A549 (cell line): Measurements from ENCODE around the gene MYBL2. TPM values are rescaled to one million over a fixed set of nuclear protein-coding genes. Genes with fewer than 3 reads are reported as not detected.

Experiments
- ATAC-seq, 2 experiments: fragments of 200-7000 bp in 1 of 2; fragments of >200 bp in 1 of 2; cut with Nextera tagmentation in 1 of 2; cut with Tn5 transposase in 1 of 2; 3 replicates each; pipeline versions ENCODE4 v1.8.0 to v1.9.1; 2018 to 2020; ENCODE audit warnings: mild to moderate bottlenecking in 1 of 2, moderate library complexity in 1 of 2
- CTCF ChIA-PET: fragments of 300-600 bp; sonication (Branson Sonifier 250); formaldehyde crosslinking; extraction: SDS; loops from one replicate; lab custom pipeline; 2021; ENCODE audit warnings: antibody characterized with exemption, inconsistent platforms; lab: Yijun Ruan, JAX
- POLR2A ChIA-PET: fragments of 350-600 bp; formaldehyde crosslinking; extraction: SDS; loops from one replicate; lab custom pipeline; 2021; ENCODE audit warnings: antibody characterized with exemption, inconsistent platforms; lab: Yijun Ruan, JAX
- DNase-seq, 2 experiments: peaks; one replicate each; pipeline versions ENCODE4 v3.0.0 to v3.0.0-alpha.2; 2011 to 2016; ENCODE audit warnings: low read depth in 1 of 2, low spot score in 1 of 2
- FAIRE-seq: peaks from 2 replicates; lab custom pipeline; 2011; peaks lifted over from hg19 to GRCh38; lab: Jason Lieb, UNC
- H3K27ac ChIP-seq, 2 experiments: fragments of >200 bp; sonication (Bioruptor Twin); formaldehyde crosslinking; 3 replicates each; pipeline ENCODE4 v1.5.1; 2016 to 2017
- H3K4me1 ChIP-seq: fragments of >200 bp; sonication (Bioruptor Twin); formaldehyde crosslinking; 3 replicates; pipeline ENCODE4 v1.6.1; 2016
- H3K4me2 ChIP-seq: fragments of >200 bp; sonication (Bioruptor Twin); formaldehyde crosslinking; 3 replicates; pipeline ENCODE4 v1.6.1; 2016
- H3K4me3 ChIP-seq: fragments of >200 bp; sonication (Bioruptor Twin); formaldehyde crosslinking; 3 replicates; pipeline ENCODE4 v1.5.1; 2016
- H3K9me3 ChIP-seq: fragments of >200 bp; sonication (Bioruptor Twin); formaldehyde crosslinking; 3 replicates; pipeline ENCODE4 v1.6.1; 2016
- BHLHE40 ChIP-seq: IDR thresholded peaks from 2 replicates; pipeline ENCODE4 v1.6.1; 2012; ENCODE audit warnings: low read depth, low read length, inconsistent platforms
- CBX2 ChIP-seq: fragments of 200-600 bp; sonication (generic); IDR thresholded peaks from 2 replicates; pipeline ENCODE4 v1.6.1; 2016; ENCODE audit warnings: low read depth, mild to moderate bottlenecking, borderline replicate concordance
- CEBPB ChIP-seq, 2 experiments: fragments of >200 bp in 1 of 2; sonication (Bioruptor Twin) in 1 of 2; formaldehyde crosslinking in 1 of 2; IDR thresholded peaks; 2 replicates each; pipeline ENCODE4 v1.6.1; 2012 to 2016
- CHD4 ChIP-seq: fragments of 200-600 bp; sonication (generic); IDR thresholded peaks from 2 replicates; pipeline ENCODE4 v1.6.1; 2016; ENCODE audit warnings: antibody characterized with exemption, mild to moderate bottlenecking, borderline replicate concordance
- EHF ChIP-seq: fragments of 250-450 bp; sonication (Bioruptor Pico); IDR thresholded peaks from 2 replicates; pipeline ENCODE4 v1.5.0; 2020; ENCODE audit warnings: mild to moderate bottlenecking
- FOSL2 ChIP-seq, 2 experiments: fragments of 450-650 bp in 1 of 2; fragments of >200 bp in 1 of 2; sonication (Bioruptor Twin) in 1 of 2; formaldehyde crosslinking; IDR thresholded peaks; 2 replicates each; pipeline versions ENCODE4 v1.5.0 to v1.6.1; 2016 to 2020; ENCODE audit warnings: mild to moderate bottlenecking in 1 of 2, moderate library complexity in 1 of 2
- FOXS1 ChIP-seq: fragments of 250-450 bp; sonication (Bioruptor Pico); IDR thresholded peaks from 2 replicates; pipeline ENCODE4 v1.5.0; 2020; ENCODE audit warnings: mild to moderate bottlenecking, moderate library complexity
- HOXA7 ChIP-seq: fragments of 250-450 bp; sonication (Bioruptor Pico); IDR thresholded peaks from 2 replicates; pipeline ENCODE4 v1.5.0; 2020; ENCODE audit warnings: mild to moderate bottlenecking, moderate library complexity
- HOXB13 ChIP-seq: fragments of 250-450 bp; sonication (Bioruptor Pico); IDR thresholded peaks from 2 replicates; pipeline ENCODE4 v1.5.0; 2020; ENCODE audit warnings: low read depth, mild to moderate bottlenecking, moderate library complexity
- HOXB5 ChIP-seq: fragments of 250-450 bp; sonication (Bioruptor Pico); IDR thresholded peaks from 2 replicates; pipeline ENCODE4 v1.5.0; 2020; ENCODE audit warnings: mild to moderate bottlenecking, moderate library complexity
- JUNB ChIP-seq: fragments of >200 bp; sonication (Bioruptor Twin); formaldehyde crosslinking; IDR thresholded peaks from 2 replicates; pipeline ENCODE4 v1.6.1; 2016
- KDM1A ChIP-seq: fragments of 200-600 bp; sonication (generic); IDR thresholded peaks from 2 replicates; pipeline ENCODE4 v1.6.1; 2016; ENCODE audit warnings: low read depth, mild to moderate bottlenecking
- KDM5A ChIP-seq: fragments of 200-600 bp; sonication (generic); IDR thresholded peaks from 2 replicates; pipeline ENCODE4 v1.6.1; 2016; ENCODE audit warnings: antibody characterized with exemption, mild to moderate bottlenecking
- MAZ ChIP-seq: fragments of 150-350 bp; IDR thresholded peaks from 2 replicates; pipeline ENCODE4 v1.6.1; 2014; ENCODE audit warnings: antibody characterized with exemption, low read depth, low read length, borderline replicate concordance
- NPAS2 ChIP-seq: fragments of 250-450 bp; sonication (Bioruptor Pico); IDR thresholded peaks from 2 replicates; pipeline ENCODE4 v1.8.0; 2022; ENCODE audit warnings: mild to moderate bottlenecking, moderate library complexity, borderline replicate concordance
- POLR2AphosphoS2 ChIP-seq: conservative IDR thresholded peaks from 2 replicates; pipeline ENCODE4 v1.6.1; 2012; ENCODE audit warnings: low read length, improper control_type of control experiment, inconsistent platforms
- RNF2 ChIP-seq: fragments of 200-600 bp; sonication (generic); IDR thresholded peaks from 2 replicates; pipeline ENCODE4 v1.6.1; 2016; ENCODE audit warnings: low read depth, mild to moderate bottlenecking, antibody characterized with exemption, moderate library complexity, borderline replicate concordance
- SREBF2 ChIP-seq: fragments of 450-650 bp; IDR thresholded peaks from 2 replicates; pipeline ENCODE4 v1.6.1; 2014; ENCODE audit warnings: mild to moderate bottlenecking, moderate library complexity
- TFCP2L1 ChIP-seq: fragments of 250-450 bp; sonication (Bioruptor Pico); IDR thresholded peaks from 2 replicates; pipeline ENCODE4 v1.5.0; 2021; ENCODE audit warnings: mild to moderate bottlenecking
- ZFP36 ChIP-seq: fragments of 450-650 bp; IDR thresholded peaks from 2 replicates; pipeline ENCODE4 v1.6.1; 2014; ENCODE audit warnings: borderline replicate concordance; ENCODE audit not compliant: partially characterized antibody
- WGBS: methylation state at CpG from one replicate; pipeline ENCODE4 v1.1.6; 2017; ENCODE audit errors: missing lambda C conversion rate; 5-methylcytosine and 5-hydroxymethylcytosine counted together
- polyA plus RNA-seq, 4 experiments: library from polyadenylated mRNA; depleted of rRNA in 3 of 4; stranded (reverse); fragments of >200 nt; fragmentation: RNase III in 1 of 4; extraction: RNeasy Plus Mini Kit Qiagen cat#74134 plus additional on column Dnase treatment in 1 of 4; gene quantifications; 2 replicates in 3 of 4; 3 replicates in 1 of 4; pipeline ENCODE4 v1.2.3, GENCODE V29; 2011 to 2017
- TF ChIP-seq, protein P1 (sequence below): fragments of 450-650 bp; IDR thresholded peaks from 2 replicates; pipeline ENCODE4 v1.6.1; 2014; ENCODE audit warnings: antibody characterized with exemption
- TF ChIP-seq, protein P2 (sequence below): fragments of 250-450 bp; sonication (Bioruptor Pico); IDR thresholded peaks from 2 replicates; pipeline ENCODE4 v1.5.0; 2021; ENCODE audit warnings: mild to moderate bottlenecking, moderate library complexity, borderline replicate concordance
- TF ChIP-seq, protein P3 (sequence below): fragments of 200-600 bp; sonication (generic); IDR thresholded peaks from 2 replicates; pipeline ENCODE4 v1.6.1; 2016; ENCODE audit warnings: antibody characterized with exemption, mild to moderate bottlenecking, moderate library complexity

The MYBL2 gene
- polyA plus RNA-seq, 2 of the 4 experiments (the other 2 are of a cell fraction): 19.9 to 53.7 TPM

DNA sequence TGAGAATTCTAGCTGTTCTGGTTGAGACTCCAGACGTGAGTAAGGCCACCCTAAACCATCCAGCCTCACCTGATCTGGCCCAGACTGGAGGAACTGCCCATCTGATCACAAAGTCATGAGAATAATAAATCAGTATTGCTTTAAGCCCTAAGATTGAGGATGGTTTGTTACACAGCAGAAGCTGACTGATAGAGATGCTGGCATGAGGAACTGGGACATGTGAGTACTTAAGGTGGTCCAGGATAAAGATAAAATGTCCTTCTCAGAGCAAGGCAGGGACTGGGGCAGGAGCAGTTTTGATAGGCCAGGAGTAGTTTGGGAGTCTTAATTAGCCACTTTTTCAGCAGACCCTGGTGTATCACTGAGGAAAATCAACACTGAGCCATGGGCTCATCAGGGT is 53.1 kb downstream of the MYBL2 start:
- ChIA-PET CTCF (no interaction called here), POLR2A (no interaction called here)
- 80% methylated on average over 1 of the region's 1 CpG for WGBS
- Histone ChIP-seq H3K27ac (no peak overlapping the region), H3K9me3 (no peaks in the 10 kb centered on the region), H3K4me2 (no peak overlapping the region), H3K4me3 (no peak overlapping the region), H3K4me1 (no peaks in the 10 kb centered on the region)
- FAIRE-seq (no peak), DNase-seq (no peak), ATAC-seq (no peak)
- TF ChIP-seq HOXB13 (CRISPR knock-in tag) (no peak), CBX2 (no peak), NPAS2 (no peak), RNF2 (no peak), FOSL2 (IDR thresholded peaks at IDR 0.05) (no peak), FOSL2 (CRISPR knock-in tag; IDR thresholded peaks at IDR 0.05) (no peak), CHD4 (no peak), HOXA7 (CRISPR knock-in tag) (no peak), TFCP2L1 (no peak), FOXS1 (CRISPR knock-in tag) (no peak)

DNA sequence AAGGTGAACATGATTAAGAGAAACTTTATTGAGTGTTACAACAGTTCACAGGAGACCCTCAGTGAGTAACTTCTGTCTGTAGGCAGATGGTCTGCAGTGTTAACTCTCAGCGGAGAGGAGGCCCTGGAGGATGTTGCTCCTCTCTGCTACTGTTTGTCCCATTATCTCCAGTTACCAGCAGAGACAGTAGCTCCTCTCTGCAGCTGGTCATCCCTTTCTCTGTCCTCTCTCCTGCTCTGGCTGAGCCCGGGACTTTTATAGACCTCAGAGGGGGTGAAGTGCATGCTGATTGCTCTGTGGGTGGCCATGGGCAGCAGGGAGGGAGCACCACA is 54.1 kb downstream of the MYBL2 start:
- ATAC-seq: peak; percentile 38 to 42; a peak in 3 of 6 replicates
- no peak for DNase-seq
- no peaks in the 10 kb centered on the region for H3K4me1 ChIP-seq
- no peaks in the 10 kb centered on the region for H3K9me3 ChIP-seq
- WGBS: 17% methylated on average over 2 of the region's 2 CpGs
- POLR2A ChIA-PET: no interaction called here
- no peak overlapping the region for H3K4me2 ChIP-seq
- H3K4me3 ChIP-seq: no peak overlapping the region
- no peak overlapping the region for H3K27ac ChIP-seq
- FAIRE-seq: no peak
- TF ChIP-seq JUNB (no peak), TFCP2L1 (no peak), HOXB5 (CRISPR knock-in tag) (no peak), SREBF2 (no peak), CEBPB (IDR thresholded peaks at IDR 0.05) (no peak), NPAS2 (no peak), POLR2AphosphoS2 (no peak), MAZ (no peak), KDM1A (no peak), KDM5A (no peak), ZFP36 (no peak)
- TF ChIP-seq, protein P1, sequence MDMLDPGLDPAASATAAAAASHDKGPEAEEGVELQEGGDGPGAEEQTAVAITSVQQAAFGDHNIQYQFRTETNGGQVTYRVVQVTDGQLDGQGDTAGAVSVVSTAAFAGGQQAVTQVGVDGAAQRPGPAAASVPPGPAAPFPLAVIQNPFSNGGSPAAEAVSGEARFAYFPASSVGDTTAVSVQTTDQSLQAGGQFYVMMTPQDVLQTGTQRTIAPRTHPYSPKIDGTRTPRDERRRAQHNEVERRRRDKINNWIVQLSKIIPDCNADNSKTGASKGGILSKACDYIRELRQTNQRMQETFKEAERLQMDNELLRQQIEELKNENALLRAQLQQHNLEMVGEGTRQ: no peak
- CTCF ChIA-PET: interaction anchor here (1.2 to 1.4 kb wide), 2 partner anchors 29 to 34 kb away, joined by 3 to 5 read pairs; no protein-coding TSS in a partner anchor

DNA sequence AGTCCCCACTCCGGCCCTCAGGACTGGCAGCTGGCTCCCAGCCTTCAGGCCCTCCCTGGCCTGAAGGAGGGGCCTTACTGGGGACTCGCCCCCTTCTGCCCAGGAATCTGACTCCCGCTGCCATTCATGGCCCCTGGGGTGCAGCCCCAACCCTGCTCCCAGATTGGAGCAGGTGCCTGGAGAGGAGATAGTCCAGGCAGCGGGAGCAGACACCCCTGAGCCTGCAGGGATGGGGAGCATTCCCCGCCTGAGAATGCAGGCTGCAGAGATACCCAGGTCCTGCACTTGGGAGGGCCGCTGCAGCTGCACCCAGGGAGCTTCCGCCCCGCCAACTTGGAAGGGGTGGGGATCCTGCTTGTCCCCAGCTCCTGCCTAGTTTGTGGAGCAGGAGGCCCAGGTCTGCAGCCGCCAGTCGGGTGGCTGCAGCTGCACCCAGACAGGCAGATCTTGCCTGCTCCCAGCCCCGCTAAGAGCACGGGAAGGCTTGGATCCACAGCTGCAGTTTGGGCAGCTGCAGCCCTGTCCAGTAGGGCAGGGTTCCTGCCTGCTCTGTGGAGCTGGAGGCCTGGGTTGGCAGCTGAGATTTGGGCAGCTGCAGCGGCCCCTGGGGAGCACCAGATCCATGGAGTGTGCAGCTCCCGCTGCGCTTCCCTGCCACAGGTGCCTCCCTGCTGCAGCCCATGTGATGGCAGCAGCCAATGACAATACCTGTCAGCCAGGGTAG is 54.7 kb downstream of the MYBL2 start:
- no peaks in the 10 kb centered on the region for H3K9me3 ChIP-seq
- H3K4me1 ChIP-seq: no peaks in the 10 kb centered on the region
- no peak for DNase-seq
- POLR2A ChIA-PET: no interaction called here
- WGBS: 49% methylated on average over 4 of the region's 15 CpGs
- H3K4me2 ChIP-seq: no peak overlapping the region
- TF ChIP-seq, protein P2, sequence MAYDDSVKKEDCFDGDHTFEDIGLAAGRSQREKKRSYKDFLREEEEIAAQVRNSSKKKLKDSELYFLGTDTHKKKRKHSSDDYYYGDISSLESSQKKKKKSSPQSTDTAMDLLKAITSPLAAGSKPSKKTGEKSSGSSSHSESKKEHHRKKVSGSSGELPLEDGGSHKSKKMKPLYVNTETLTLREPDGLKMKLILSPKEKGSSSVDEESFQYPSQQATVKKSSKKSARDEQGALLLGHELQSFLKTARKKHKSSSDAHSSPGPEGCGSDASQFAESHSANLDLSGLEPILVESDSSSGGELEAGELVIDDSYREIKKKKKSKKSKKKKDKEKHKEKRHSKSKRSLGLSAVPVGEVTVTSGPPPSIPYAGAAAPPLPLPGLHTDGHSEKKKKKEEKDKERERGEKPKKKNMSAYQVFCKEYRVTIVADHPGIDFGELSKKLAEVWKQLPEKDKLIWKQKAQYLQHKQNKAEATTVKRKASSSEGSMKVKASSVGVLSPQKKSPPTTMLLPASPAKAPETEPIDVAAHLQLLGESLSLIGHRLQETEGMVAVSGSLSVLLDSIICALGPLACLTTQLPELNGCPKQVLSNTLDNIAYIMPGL: no peak
- TF ChIP-seq EHF (CRISPR knock-in tag) (no peak), BHLHE40 (no peak)
- TF ChIP-seq, protein P3, sequence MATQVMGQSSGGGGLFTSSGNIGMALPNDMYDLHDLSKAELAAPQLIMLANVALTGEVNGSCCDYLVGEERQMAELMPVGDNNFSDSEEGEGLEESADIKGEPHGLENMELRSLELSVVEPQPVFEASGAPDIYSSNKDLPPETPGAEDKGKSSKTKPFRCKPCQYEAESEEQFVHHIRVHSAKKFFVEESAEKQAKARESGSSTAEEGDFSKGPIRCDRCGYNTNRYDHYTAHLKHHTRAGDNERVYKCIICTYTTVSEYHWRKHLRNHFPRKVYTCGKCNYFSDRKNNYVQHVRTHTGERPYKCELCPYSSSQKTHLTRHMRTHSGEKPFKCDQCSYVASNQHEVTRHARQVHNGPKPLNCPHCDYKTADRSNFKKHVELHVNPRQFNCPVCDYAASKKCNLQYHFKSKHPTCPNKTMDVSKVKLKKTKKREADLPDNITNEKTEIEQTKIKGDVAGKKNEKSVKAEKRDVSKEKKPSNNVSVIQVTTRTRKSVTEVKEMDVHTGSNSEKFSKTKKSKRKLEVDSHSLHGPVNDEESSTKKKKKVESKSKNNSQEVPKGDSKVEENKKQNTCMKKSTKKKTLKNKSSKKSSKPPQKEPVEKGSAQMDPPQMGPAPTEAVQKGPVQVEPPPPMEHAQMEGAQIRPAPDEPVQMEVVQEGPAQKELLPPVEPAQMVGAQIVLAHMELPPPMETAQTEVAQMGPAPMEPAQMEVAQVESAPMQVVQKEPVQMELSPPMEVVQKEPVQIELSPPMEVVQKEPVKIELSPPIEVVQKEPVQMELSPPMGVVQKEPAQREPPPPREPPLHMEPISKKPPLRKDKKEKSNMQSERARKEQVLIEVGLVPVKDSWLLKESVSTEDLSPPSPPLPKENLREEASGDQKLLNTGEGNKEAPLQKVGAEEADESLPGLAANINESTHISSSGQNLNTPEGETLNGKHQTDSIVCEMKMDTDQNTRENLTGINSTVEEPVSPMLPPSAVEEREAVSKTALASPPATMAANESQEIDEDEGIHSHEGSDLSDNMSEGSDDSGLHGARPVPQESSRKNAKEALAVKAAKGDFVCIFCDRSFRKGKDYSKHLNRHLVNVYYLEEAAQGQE: no peak
- TF ChIP-seq, protein P1: 0 out of 2 replicates have a peak, but pooled peaks have one; percentile 12
- FAIRE-seq: no peak
- CTCF ChIA-PET: interaction anchor here (1.2 to 1.4 kb wide), 2 partner anchors 30 to 34 kb away, joined by 3 to 5 read pairs; no protein-coding TSS in a partner anchor
- ATAC-seq: peak; percentile 41 to 63; a peak in 3 of 6 replicates
- no peak overlapping the region for H3K4me3 ChIP-seq
- no peak overlapping the region for H3K27ac ChIP-seq
